Measurements from ENCODE around the gene LRRC1. TPM values are rescaled to one million over a fixed set of nuclear protein-coding genes. Genes with fewer than 3 reads are reported as not detected.

Gene LRRC1
- total and polyA plus RNA-seq, 4 donors: 0.36 to 6.4 (median 0.94) TPM

DNA sequence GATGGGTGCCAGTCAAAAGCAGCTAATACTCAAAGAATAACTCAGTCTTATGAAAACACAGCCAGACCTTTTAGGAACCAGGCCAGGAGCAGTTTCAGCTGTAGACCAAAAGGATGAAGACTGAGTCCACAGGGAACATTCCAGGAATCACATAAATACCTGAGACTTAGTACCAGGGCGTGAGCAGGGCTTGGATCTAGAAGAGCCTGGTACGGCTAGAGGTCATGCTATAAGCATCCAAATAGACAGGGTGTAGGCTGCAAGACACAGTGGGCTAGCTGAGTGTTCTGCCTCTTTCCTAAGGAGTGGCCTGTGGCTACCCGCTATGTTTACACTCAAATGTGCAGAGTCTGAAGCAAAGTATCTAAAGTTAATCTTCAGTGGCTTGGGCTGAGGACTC is 29.5 kb upstream of the LRRC1 start:
- H3K4me3 ChIP-seq (ENCODE audit: low read depth in 1 of 3, low read length in 3 of 3): no peak overlapping the region
- TF ChIP-seq NR2F2 (IDR thresholded peaks at IDR 0.05): no peak
- TF ChIP-seq, protein P1, sequence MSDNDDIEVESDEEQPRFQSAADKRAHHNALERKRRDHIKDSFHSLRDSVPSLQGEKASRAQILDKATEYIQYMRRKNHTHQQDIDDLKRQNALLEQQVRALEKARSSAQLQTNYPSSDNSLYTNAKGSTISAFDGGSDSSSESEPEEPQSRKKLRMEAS (IDR thresholded peaks at IDR 0.05): no peak
- no peak for TF ChIP-seq YY1 (IDR thresholded peaks at IDR 0.05)
- TF ChIP-seq, protein P2, sequence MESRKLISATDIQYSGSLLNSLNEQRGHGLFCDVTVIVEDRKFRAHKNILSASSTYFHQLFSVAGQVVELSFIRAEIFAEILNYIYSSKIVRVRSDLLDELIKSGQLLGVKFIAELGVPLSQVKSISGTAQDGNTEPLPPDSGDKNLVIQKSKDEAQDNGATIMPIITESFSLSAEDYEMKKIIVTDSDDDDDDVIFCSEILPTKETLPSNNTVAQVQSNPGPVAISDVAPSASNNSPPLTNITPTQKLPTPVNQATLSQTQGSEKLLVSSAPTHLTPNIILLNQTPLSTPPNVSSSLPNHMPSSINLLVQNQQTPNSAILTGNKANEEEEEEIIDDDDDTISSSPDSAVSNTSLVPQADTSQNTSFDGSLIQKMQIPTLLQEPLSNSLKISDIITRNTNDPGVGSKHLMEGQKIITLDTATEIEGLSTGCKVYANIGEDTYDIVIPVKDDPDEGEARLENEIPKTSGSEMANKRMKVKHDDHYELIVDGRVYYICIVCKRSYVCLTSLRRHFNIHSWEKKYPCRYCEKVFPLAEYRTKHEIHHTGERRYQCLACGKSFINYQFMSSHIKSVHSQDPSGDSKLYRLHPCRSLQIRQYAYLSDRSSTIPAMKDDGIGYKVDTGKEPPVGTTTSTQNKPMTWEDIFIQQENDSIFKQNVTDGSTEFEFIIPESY (IDR thresholded peaks at IDR 0.05): no peak
- TF ChIP-seq, protein P3, sequence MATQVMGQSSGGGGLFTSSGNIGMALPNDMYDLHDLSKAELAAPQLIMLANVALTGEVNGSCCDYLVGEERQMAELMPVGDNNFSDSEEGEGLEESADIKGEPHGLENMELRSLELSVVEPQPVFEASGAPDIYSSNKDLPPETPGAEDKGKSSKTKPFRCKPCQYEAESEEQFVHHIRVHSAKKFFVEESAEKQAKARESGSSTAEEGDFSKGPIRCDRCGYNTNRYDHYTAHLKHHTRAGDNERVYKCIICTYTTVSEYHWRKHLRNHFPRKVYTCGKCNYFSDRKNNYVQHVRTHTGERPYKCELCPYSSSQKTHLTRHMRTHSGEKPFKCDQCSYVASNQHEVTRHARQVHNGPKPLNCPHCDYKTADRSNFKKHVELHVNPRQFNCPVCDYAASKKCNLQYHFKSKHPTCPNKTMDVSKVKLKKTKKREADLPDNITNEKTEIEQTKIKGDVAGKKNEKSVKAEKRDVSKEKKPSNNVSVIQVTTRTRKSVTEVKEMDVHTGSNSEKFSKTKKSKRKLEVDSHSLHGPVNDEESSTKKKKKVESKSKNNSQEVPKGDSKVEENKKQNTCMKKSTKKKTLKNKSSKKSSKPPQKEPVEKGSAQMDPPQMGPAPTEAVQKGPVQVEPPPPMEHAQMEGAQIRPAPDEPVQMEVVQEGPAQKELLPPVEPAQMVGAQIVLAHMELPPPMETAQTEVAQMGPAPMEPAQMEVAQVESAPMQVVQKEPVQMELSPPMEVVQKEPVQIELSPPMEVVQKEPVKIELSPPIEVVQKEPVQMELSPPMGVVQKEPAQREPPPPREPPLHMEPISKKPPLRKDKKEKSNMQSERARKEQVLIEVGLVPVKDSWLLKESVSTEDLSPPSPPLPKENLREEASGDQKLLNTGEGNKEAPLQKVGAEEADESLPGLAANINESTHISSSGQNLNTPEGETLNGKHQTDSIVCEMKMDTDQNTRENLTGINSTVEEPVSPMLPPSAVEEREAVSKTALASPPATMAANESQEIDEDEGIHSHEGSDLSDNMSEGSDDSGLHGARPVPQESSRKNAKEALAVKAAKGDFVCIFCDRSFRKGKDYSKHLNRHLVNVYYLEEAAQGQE (IDR thresholded peaks at IDR 0.05): no peak
- TF ChIP-seq, protein P4, sequence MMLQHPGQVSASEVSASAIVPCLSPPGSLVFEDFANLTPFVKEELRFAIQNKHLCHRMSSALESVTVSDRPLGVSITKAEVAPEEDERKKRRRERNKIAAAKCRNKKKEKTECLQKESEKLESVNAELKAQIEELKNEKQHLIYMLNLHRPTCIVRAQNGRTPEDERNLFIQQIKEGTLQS (IDR thresholded peaks at IDR 0.05): no peak
- TF ChIP-seq FOXA2 (IDR thresholded peaks at IDR 0.05): no peak
- no peak for TF ChIP-seq GABPA (IDR thresholded peaks at IDR 0.05 in 1 of 2, conservative IDR thresholded peaks at IDR 0.05 in 1 of 2)
- TF ChIP-seq, protein P5, sequence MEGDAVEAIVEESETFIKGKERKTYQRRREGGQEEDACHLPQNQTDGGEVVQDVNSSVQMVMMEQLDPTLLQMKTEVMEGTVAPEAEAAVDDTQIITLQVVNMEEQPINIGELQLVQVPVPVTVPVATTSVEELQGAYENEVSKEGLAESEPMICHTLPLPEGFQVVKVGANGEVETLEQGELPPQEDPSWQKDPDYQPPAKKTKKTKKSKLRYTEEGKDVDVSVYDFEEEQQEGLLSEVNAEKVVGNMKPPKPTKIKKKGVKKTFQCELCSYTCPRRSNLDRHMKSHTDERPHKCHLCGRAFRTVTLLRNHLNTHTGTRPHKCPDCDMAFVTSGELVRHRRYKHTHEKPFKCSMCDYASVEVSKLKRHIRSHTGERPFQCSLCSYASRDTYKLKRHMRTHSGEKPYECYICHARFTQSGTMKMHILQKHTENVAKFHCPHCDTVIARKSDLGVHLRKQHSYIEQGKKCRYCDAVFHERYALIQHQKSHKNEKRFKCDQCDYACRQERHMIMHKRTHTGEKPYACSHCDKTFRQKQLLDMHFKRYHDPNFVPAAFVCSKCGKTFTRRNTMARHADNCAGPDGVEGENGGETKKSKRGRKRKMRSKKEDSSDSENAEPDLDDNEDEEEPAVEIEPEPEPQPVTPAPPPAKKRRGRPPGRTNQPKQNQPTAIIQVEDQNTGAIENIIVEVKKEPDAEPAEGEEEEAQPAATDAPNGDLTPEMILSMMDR (IDR thresholded peaks at IDR 0.05; ENCODE audit: low read depth, low read length, missing input control): no peak
- no peak for TF ChIP-seq RXRA (IDR thresholded peaks at IDR 0.05)
- TF ChIP-seq HNF4G (IDR thresholded peaks at IDR 0.05): no peak
- no peak for TF ChIP-seq TAF1 (conservative IDR thresholded peaks at IDR 0.05)
- no peak for TF ChIP-seq RAD21 (IDR thresholded peaks at IDR 0.05)
- TF ChIP-seq SP1 (IDR thresholded peaks at IDR 0.05): no peak
- no peak for TF ChIP-seq JUND (IDR thresholded peaks at IDR 0.05)
- TF ChIP-seq HNF4A (conservative IDR thresholded peaks at IDR 0.05): no peak
- no peak for TF ChIP-seq FOXA1 (IDR thresholded peaks at IDR 0.05)
- no peak for TF ChIP-seq EGR1 (IDR thresholded peaks at IDR 0.05; ENCODE audit: low read depth in 2 of 2)
- 95% methylated on average over 3 of the region's 3 CpGs for WGBS
- no peak overlapping the region for H3K27ac ChIP-seq (ENCODE audit: low read depth in 1 of 2, low read length in 2 of 2)
- H3K27me3 ChIP-seq (ENCODE audit: control insufficient read depth in 4 of 4, insufficient read depth in 4 of 4, low read length in 3 of 4): no peaks in the 10 kb centered on the region
- DNase-seq (ENCODE audit: low spot score): no peak
- no peaks in the 10 kb centered on the region for H3K36me3 ChIP-seq (ENCODE audit: control insufficient read depth in 4 of 4, insufficient read depth in 3 of 4, low read depth in 1 of 4, low read length in 3 of 4)
- H3K4me1 ChIP-seq (ENCODE audit: control insufficient read depth in 4 of 4, insufficient read depth in 4 of 4, low read length in 3 of 4): no peaks in the 10 kb centered on the region
- H3K9ac ChIP-seq (ENCODE audit: low read depth in 1 of 2, low read length in 2 of 2): no peak overlapping the region
- H3K9me3 ChIP-seq (ENCODE audit: control insufficient read depth in 4 of 4, low read length in 3 of 4): no peaks in the 10 kb centered on the region

All from liver (tissue), 9 donors.